Measurements from ENCODE around the gene TCTA.
A peak's percentile ranks its signal among the peaks of the same experiment; 100 is the strongest.

The TCTA gene

DNA sequence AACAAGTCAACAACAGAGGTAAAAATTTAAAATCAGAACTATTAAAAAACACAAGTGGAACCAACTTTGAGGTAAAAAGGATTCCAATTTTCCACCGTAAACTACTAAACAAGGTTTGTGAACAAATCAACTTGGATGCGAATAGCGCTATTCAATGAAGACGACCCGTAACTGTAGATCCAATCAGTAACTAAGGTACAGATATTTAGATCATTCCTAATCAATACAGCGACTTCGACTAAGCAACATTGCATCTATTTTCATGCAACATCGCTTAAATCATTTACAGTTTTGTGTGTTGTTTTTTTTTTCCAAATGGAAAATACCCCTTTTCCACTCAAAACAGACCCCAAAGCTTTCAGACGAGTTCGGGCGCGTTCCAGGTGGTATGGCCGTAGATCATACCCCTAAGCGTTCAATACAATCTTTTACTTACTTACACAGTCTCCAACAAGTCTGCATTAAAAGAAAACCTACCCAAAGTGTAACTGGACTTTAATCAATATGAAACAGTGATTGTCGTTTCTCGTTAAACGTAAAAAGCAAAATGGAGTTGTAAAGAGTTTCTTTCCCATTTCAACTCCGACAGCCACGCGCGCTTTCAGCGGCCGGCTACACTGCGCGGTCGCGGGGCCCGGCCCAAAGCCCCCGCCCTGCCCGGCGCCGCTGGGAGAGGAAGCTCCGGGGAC, 1.2 kb upstream of the TCTA start:
- no peak for DNase-seq (ENCODE audit: low read depth)

DNA sequence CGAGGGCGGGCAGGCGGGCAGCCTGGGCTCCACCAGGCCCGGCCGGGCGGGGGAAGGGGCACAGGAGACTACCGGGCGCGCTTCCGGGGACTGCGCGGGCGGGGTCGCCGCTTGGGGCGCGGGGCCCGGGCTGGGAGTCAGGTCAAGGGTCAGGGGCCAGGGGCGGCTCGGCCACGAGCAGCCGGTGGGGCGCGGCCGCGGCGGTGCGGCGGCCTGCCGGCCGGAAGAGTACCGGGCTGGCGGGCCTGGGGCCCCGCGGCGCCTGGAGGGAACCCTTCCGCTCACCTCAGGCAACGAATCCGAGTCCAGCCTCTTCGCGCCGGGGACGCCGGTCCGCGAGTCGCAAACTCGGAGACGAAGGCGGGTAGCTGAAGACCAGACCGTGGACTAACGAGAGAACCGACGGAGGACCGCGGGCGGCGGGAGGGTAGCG, 672 bp upstream of the TCTA start:
- DNase-seq (ENCODE audit: low read depth), result peak; percentile 31

DNA sequence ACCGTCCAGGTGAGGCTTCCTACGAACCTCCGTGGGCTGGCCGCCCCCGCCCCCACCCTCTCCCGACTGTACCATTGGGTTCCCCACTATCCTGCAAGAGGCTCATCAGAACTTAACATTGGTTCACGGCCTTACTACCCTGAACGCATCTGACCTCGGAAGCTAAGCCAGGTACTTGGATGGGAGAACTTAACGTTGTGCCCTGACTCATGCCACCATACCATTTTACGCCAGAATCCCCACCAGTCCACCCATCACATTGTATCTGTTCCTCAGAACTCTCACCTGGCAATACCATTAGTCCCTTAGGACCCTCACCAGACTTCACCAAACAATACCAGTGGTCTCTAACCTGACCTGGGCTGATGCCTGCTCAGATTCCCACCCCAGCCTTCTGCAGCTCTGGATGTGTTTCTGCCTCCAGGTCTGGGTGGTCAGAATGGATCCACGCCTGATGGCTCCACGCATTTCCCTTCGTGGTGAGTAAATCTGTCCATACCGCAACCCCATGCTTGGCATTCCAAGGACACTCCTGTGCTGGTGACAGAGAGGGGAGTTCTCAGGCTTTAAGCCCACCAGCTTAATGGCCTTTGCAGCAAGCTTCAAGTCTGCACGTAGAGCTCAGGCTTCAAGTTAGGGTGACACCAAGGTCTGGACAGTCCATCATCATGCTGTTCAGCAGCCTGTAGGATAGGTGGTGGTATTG, 562 bp downstream of the TCTA start:
- no peak for DNase-seq (ENCODE audit: low read depth)

DNA sequence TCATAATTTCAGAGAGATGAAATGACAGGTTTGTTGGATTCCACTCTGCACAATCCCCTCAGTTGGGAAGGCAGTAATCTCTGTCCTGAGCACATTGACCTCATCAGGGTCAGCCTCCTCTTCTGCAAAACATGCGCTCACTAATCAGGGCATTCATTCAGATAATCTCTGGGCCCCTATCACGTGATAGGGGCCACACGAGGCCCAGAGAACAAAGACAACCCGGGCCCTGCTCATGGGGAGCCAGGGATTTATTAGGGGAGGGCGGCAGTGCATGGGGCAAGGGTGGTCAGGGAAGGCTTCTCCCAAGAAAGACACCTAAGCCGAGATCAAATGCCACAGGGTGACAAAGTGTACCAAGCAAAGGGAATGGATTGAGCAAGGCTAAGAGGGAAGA, 1.1 kb downstream of the TCTA start:
- no peak for DNase-seq (ENCODE audit: low read depth)

DNA sequence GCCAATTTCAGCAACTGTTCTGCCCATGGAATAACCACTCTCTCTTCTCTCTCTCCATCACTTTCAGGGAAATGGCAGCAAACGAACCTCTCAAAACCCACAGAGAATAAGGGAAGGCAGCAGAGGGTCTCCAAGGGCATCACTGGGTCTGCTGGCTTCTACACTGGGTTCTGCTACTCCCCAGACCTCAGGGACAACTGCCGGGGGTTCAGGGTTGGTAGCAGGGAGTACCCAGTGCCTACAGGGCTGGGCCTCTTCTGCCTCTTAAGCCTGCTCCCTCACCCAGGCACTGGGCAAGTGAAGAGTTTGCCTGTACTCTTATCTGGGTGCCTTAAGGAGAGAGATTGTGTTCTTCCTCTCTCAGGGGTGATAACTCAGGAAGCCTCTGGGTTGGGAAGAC, 2.5 kb downstream of the TCTA start:
- DNase-seq (ENCODE audit: low read depth), result no peak

DNA sequence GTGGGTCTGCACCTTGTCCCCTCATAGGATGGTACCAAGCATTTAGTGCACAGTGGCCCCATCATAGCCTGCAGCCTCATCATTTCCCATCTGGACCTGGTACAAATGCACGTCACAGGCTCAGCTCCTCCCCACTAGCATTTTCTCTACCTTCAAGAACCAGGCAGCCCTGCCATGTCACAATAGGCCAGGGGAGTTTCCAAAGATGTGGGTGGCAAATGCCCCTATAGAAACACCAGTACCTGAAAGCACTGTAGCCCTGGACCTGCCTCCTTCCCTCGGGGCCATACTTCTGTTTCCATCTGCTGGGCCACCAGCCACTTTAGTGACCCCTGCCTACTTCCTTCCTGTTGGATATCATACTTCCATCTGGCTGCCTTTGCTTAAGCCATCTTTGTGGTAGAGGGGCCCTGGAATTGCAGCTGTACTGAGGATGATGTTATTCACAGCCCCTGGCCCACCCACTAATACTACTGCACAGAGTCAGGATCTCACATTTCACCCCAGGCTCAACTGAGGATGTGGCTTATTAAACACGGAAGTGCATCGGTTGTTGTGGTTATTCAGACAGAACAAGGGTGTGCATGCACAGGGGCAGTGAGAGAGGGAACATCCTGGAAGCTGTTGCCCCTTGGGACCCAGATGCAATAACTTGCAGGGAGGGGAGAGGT, 3.8 kb downstream of the TCTA start:
- peak; percentile 57 for DNase-seq (ENCODE audit: low read depth)

DNA sequence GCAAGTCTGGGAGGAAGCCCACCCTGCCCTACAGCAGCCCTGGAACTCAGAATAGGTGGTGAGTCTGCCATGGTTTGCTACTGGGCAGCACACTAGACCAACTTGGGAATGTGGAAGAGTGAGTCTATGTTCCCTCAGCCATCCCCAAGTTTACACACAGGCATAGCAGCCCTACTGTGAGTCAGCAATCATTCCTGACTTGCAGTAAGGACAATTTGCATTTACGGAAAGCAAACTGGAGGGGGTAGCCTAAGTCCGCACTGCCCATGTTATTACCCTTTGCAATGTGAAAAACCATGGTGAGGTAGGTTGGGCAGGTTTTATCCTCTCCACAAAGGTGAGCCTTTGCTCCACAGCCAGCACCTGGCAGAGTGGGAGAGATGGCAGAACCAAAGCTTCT, 4.6 kb downstream of the TCTA start:
- DNase-seq (ENCODE audit: low read depth), result no peak

DNA sequence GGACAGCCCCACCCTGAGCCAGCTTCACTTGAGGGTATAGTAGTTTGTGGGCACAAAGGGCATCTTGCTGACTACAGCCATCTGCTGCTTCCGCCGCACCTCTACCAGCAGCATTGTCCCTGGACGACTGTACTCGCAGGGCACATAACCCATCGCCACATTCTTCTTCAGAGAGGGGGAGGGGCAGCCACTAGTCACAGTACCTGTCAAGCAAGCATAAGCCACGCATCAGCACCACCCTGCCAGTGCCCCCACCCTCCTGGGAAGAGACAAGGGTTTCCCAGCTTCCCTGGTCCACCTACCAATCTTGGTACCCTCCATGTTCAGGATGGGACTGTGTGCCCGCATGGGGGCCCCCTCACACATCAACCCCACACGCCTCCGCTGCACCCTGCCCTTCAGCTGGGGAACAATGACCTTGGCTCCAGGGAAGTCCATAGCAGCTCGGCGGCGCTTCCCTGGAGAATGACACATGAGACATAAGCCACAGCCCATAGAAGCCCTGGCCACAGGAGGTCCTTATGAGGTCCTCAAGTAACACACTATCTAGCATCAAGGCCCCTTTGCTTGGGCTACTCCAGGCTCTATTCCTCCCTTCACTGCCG, 5.4 kb downstream of the TCTA start:
- DNase-seq (ENCODE audit: low read depth), result no peak

DNA sequence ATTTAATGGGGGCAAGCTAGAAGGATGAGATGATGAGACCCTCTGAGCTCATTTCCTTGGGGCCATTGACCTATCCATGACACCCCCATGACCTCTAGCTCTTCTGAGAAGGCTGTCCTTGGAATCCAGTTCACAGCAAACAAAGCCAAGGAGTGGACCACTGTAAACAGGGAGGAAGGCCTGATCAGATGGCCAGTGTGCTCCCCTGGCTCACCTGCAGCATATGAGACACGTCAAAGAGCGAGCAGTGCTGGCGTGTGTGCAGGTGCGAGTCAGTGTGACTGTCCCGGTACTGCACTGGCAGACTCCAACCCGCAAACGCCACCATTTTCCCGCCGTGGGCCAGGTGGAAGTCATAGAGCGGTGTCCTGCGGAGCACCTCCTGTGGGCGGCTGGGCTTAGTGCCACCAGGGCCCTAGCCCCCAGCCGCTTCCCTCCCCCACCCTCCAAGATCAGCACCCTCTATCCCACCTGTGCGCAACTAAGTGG, 9.7 kb downstream of the TCTA start:
- no peak for DNase-seq (ENCODE audit: low read depth)

DNA sequence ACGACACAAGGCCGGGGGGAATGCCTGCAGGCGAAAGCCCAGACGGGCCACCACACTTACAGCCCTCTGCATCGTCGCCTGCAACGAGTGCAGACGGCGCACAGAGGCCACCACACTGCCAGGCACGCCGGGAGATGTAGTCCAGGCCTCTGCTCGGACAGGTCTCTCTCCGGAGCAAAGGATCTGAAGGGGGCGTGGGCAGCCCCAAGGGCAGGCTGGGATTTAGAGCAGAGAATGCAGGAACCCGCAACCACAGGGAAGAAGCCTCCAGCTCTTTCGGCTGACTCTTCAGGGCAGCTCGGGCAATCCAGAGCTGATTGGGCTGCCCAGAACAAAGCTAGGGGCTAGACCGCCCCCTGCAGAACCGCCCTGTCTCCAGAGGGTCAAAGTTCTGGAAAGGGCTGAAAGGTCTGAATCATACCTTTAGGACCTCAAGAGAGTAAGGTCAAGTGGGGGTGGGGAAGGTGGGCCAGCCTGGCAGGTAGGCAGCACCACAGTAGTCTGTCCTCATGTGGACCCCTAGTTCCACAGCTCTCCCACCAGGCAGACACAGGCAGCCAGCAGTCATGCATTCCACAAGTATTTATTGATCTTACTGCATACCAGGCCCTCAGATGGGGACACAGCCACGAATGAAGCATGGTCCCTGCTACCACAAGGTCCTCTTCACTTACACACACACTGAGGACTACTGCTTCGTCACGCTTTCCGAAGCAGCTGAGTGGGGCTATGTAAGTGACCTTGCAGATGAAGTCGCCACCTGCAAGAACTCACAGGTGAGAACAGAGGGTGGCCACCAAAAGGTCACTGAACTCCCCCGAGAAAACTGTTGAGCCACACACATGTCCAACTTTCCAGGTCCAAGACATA, 10.4 kb downstream of the TCTA start, which contains the start of gene AMT:
AMT (minus strand) TSS at position 95 of the 870 bp plus-strand sequence; CDS start at position 72, 23 bp downstream.
- no peak for DNase-seq (ENCODE audit: low read depth)

DNA sequence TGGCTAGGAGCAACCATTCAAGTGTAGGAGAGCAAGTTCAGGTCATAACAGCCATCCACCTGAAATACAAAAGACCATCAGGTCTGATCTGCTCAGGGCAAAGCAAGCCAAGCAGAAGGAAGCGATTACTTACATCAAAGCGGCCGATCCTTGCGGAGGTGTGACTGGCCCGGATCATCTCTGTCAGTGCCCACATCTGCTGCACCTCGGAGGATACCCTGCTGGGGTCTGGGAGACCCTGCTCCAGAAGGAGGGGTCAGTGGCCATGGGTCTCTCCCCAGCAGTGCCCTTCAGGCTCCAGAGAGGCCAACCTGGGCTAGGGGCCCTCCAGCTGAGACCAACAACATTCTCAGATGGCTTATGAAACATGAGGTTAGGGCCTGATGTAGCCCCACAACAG, 12.6 kb downstream of the TCTA start:
- DNase-seq (ENCODE audit: low read depth), result no peak

DNA sequence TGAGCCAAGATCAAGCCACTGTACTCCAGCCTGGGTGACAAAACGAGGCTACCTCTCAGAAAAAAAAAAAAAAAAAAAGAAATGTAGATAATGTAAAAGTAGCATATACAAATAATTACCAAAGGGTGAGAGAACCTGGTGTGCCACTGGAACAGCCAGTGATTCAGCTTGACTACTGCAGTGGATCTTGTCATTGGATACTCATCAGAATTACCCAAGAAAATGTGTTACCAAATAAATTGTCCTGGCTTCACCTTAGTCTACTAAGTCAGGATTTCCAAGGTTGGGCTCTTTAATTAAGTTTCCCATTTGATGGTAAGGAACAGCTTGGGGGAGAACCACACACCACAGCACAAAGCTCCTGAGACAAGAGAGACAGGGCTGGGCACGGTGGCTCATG, 15.4 kb downstream of the TCTA start:
- DNase-seq (ENCODE audit: low read depth), result no peak

DNA sequence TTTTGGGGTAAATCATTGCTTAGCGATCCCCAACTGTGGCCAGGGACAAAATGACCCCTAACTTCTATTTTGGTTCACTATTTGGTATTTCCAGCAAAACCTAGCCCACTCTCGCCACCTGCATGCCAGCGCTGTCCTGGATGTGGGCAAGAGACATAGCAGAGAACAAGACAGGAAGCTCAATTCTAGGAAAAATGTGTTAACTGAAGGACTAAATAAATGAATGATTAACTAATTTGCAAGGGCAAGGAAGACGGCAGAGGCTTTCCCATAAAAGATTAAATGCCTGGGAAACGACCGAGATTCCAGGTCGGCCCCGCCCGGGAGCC, 16.5 kb downstream of the TCTA start:
- DNase-seq (ENCODE audit: low read depth), result no peak

DNA sequence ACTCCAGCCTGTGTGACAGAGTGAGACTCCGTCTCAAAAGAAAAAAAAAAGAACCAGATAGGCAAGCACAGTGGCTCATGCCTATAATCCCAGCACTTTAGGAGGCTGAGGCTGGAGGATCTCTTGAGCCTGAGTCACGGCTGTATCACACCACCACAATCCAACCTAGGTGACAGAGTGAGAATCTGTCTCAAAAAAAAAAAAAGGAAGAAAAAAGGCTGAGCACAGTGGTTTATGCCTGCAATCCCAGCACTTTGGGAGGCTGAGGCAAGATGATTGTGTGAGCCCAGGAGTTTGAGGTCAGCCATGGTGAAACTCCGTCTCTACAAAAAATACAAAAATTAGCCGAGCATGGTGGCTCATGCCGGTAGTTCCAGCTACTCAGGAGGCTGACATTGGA, 22.5 kb downstream of the TCTA start:
- no peak for DNase-seq (ENCODE audit: low read depth)

DNA sequence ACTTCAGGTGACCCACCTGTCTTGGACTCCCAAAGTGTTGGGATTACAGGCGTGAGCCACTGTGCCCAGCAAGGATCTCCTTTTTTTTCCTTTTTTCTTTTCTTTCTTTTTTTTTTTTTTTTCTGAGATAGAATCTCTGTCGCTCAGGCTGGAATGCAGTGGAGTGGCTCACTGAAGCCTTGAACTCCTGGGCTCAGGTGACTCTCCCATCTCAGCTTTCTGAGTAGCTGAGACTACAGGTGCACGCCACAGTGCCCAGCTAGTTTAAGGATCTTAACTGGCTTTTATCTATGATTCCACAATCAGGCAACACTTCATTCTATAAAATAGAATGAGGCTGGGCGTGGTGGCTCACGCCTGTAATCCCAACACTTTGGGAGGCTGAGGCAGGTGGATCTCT, 33.2 kb downstream of the TCTA start:
- DNase-seq (ENCODE audit: low read depth), result no peak

DNA sequence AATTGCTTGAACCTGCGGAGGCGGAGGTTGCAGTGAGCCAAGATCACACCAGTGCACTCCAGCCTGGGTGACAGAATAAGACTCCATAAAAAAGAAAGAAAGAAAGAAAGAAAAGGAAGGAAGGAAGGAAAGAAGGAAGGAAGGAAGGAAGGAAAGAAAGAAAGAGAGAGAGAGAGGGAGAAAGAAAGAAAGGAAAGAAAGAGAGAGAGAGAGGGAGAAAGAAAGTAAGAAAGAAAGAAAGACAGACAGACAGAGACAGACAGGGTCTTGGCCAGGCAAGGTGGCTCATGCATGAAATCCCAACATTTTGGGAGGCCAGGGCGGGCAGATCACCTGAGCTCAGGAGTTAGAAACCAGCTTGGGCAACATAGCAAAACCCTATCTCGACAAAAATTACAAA, 41.4 kb downstream of the TCTA start:
- no peak for DNase-seq (ENCODE audit: low read depth)

DNA sequence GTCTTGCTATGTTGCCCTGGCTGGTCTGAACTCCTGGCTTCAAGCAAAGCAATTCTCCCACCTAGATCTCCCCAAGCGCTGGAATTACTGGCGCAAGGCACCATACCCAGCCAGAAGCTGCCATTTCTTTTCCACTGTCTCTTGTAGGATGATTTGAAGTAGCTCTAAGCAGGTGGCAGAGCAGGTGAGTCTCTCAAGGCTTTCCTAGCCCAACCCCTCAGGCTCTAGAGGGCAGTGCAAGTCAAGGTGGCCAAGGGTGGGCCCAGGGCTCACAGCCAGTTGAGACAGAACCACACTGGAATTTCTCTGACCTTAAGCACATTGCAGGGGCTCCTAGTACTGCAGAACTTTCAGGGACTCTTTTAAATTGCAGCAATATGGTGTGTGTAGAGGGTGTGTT, 42.2 kb downstream of the TCTA start:
- no peak for DNase-seq (ENCODE audit: low read depth)

DNA sequence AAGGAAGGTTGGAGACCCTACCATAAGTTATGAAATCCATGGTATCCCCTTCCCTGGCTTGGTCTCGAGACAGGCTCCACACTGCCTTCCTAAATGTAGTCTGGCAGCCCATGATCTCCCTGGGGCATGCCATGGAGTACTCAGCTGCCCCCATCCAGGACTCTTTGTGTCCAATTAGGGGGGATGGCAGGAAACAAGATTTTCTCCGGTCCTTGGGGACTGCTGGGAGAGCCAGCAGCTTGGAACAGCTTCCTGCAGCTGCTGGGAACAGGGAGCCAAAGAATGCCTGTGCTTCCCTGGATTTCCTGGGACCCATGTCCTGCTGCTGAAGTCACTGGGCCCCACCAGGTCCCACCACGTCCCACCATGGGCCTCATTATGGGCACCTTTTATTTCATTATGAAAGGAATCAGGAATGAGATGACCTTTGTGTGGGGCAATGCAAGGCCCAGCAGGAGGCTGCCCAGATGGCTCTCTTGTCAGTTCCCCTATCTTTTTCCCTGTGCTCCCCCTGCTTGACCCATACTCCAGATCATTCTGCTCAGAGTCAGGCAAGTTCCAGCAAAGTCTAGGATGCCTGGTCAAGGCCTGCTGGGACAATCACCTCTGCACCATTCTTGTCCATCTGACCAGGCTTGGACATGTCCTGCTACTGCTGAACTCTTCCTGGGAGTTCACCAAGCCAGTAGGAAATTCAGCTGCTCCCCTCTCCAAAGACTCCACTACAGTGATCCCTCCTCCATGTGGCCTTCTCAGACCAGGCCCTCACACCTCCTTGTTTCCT, 42.9 kb downstream of the TCTA start:
- no peak for DNase-seq (ENCODE audit: low read depth)

DNA sequence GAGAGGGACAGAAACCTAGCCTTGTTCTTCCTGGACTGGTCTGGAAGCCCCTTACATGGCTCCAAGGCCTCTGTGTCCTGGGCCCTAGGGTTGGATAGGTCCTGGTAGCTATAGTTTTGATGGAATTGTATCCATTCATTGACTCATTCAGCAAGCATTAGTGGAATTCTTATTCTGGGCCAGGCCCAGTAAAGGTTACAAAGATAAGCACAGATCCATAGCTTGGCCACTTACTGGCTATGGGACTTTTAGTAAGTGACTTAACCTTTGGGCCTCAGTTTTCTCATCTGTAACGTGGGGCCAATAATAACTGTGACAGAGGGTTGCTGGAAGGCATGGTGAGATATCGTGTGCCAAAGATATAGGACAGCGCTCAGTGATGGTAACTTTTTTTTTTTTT, 44.2 kb downstream of the TCTA start:
- DNase-seq (ENCODE audit: low read depth), result no peak

DNA sequence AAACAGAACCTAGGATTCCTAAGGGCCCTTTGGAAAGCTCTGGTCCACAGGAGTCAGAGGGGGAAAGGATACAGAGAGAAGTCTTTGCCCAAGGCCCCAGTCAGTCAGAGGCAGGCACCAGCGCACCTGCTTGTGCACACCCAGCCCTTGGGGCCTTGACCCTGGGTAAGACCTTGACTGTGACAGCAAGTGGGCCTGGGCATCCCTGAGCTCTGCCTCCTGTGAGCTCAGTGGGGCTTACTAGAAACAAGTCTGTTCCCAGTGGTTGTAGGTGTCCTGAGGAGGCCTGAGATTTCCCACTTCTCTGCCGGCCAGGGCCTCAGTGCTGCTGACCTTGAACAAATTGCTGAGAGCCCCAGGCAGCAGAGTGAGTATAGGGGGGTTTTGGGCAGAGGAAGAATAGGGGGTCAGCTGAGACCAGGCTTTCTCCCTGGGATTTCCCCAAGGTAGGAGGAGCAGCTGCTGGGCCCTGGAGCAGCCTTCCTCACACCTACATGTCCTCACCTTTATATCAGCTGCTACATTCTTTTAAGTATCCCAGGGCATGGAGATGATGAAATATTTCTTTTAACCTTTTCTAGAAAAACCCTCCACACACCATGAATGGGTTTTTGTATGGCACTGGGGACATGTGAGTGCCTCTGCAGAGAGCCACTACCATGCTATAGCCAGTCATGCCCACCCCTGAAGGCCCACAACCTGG, 48.1 kb downstream of the TCTA start:
- DNase-seq (ENCODE audit: low read depth), result no peak
